H9 (cell line): ENCODE data around the gene KCNA3. TPM values are rescaled to one million over a fixed set of nuclear protein-coding genes. Genes with fewer than 3 reads are reported as not detected.

Experiments used
- DNase-seq: peaks from one replicate; pipeline ENCODE4 v3.0.0-alpha.2; 2017
- H2AFZ ChIP-seq: one replicate; pipeline ENCODE4 v1.6.1; 2013; ENCODE audit warnings: mild to moderate bottlenecking, low read length, control low read depth, moderate library complexity
- H2AK5ac ChIP-seq: 2 replicates; pipeline ENCODE4 v1.6.1; 2013; ENCODE audit warnings: low read length, control low read depth, mixed read lengths; ENCODE audit not compliant: insufficient read length
- H2BK120ac ChIP-seq: one replicate; pipeline ENCODE4 v1.6.1; 2013; ENCODE audit warnings: low read depth, mild to moderate bottlenecking, low read length, control low read depth, inconsistent platforms; ENCODE audit not compliant: poor library complexity, severe bottlenecking
- H2BK12ac ChIP-seq: 2 replicates; pipeline ENCODE4 v1.6.1; 2013; ENCODE audit warnings: low read length, control low read depth, mixed read lengths, low read depth; ENCODE audit not compliant: insufficient read length
- H2BK15ac ChIP-seq: 2 replicates; pipeline ENCODE4 v1.6.1; 2013; ENCODE audit warnings: low read depth, low read length, control low read depth
- H2BK20ac ChIP-seq: one replicate; pipeline ENCODE4 v1.6.1; 2013; ENCODE audit warnings: low read depth, mild to moderate bottlenecking, low read length, control low read depth, inconsistent platforms; ENCODE audit not compliant: poor library complexity, severe bottlenecking
- H2BK5ac ChIP-seq: 2 replicates; pipeline ENCODE4 v1.6.1; 2013; ENCODE audit warnings: low read length, control low read depth, mixed read lengths; ENCODE audit not compliant: insufficient read length
- H3K14ac ChIP-seq: 2 replicates; pipeline ENCODE4 v1.6.1; 2013; ENCODE audit warnings: low read length, control low read depth; ENCODE audit not compliant: insufficient read depth
- H3K18ac ChIP-seq: 2 replicates; pipeline ENCODE4 v1.6.1; 2013; ENCODE audit warnings: low read depth, mild to moderate bottlenecking, mixed read lengths, low read length, control low read depth; ENCODE audit not compliant: insufficient read length
- H3K23ac ChIP-seq: 2 replicates; pipeline ENCODE4 v1.6.1; 2013; ENCODE audit warnings: low read length, control low read depth, mixed read lengths, low read depth; ENCODE audit not compliant: insufficient read length
- H3K23me2 ChIP-seq: 2 replicates; pipeline ENCODE4 v1.6.1; 2013; ENCODE audit warnings: low read depth, mild to moderate bottlenecking, mixed read lengths, low read length, control low read depth; ENCODE audit not compliant: insufficient read length, poor library complexity, severe bottlenecking
- H3K27ac ChIP-seq: 2 replicates; pipeline ENCODE4 v1.5.1; 2013; ENCODE audit warnings: low read length, control low read depth, mixed read lengths, low read depth; ENCODE audit not compliant: insufficient read length
- H3K27me3 ChIP-seq: 2 replicates; pipeline ENCODE4 v1.6.1; 2013; ENCODE audit warnings: low read length, control low read depth, inconsistent platforms; ENCODE audit not compliant: insufficient read depth
- H3K4ac ChIP-seq: 2 replicates; pipeline ENCODE4 v1.6.1; 2013; ENCODE audit warnings: low read depth, mild to moderate bottlenecking, control low read depth, inconsistent platforms, low read length, moderate library complexity
- H3K4me1 ChIP-seq: 2 replicates; pipeline ENCODE4 v1.6.1; 2013; ENCODE audit warnings: low read length, control low read depth, inconsistent platforms; ENCODE audit not compliant: insufficient read depth
- H3K4me2 ChIP-seq: 2 replicates; pipeline ENCODE4 v1.6.1; 2013; ENCODE audit warnings: low read length, control low read depth, mixed read lengths; ENCODE audit not compliant: insufficient read length, insufficient read depth
- H3K56ac ChIP-seq: 2 replicates; pipeline ENCODE4 v1.6.1; 2013; ENCODE audit warnings: low read depth, mild to moderate bottlenecking, mixed read lengths, low read length, control low read depth; ENCODE audit not compliant: insufficient read length
- H3K79me1 ChIP-seq: 2 replicates; pipeline ENCODE4 v1.6.1; 2013; ENCODE audit warnings: low read depth, mild to moderate bottlenecking, moderate library complexity, low read length, control low read depth, inconsistent platforms; ENCODE audit not compliant: insufficient read depth, poor library complexity, severe bottlenecking
- H3K79me2 ChIP-seq: 2 replicates; pipeline ENCODE4 v1.6.1; 2013; ENCODE audit warnings: low read length, control low read depth, inconsistent platforms; ENCODE audit not compliant: insufficient read depth
- H3K9ac ChIP-seq: 2 replicates; pipeline ENCODE4 v1.6.1; 2013; ENCODE audit warnings: low read length, control low read depth, mixed read lengths; ENCODE audit not compliant: insufficient read length; ENCODE audit errors: extremely low read depth
- H3K9me3 ChIP-seq: one replicate; pipeline ENCODE4 v1.6.1; 2013; ENCODE audit warnings: low read depth, low read length, inconsistent platforms; ENCODE audit not compliant: control insufficient read depth
- H3T11ph ChIP-seq: one replicate; pipeline ENCODE4 v1.6.1; 2013; ENCODE audit warnings: mild to moderate bottlenecking, low read length, control low read depth, inconsistent platforms
- H4K20me1 ChIP-seq: one replicate; pipeline ENCODE4 v1.6.1; 2013; ENCODE audit not compliant: control insufficient read depth, insufficient read length, insufficient read depth
- H4K5ac ChIP-seq: 2 replicates; pipeline ENCODE4 v1.6.1; 2013; ENCODE audit warnings: low read depth, mild to moderate bottlenecking, mixed read lengths, low read length, control low read depth; ENCODE audit not compliant: insufficient read length
- H4K8ac ChIP-seq: replicated peaks from 2 replicates; pipeline ENCODE4 v1.6.1; 2013; ENCODE audit warnings: low read length, control low read depth, mixed read lengths, low read depth; ENCODE audit not compliant: insufficient read length
- H4K91ac ChIP-seq: 2 replicates; pipeline ENCODE4 v1.6.1; 2013; ENCODE audit warnings: low read depth, mild to moderate bottlenecking, moderate library complexity, mixed read lengths, low read length, control low read depth; ENCODE audit not compliant: insufficient read length
- H3K27ac Mint-ChIP-seq, 3 experiments: 2 replicates in 2 of 3; 3 replicates in 1 of 3; pipeline ENCODE4 v1.8.0; 2020 to 2021; ENCODE audit warnings: mixed read lengths in 3 of 3, mild to moderate bottlenecking in 1 of 3, moderate library complexity in 1 of 3
- H3K27me3 Mint-ChIP-seq: 2 replicates; pipeline ENCODE4 v1.8.0; 2021; ENCODE audit warnings: low read depth, mild to moderate bottlenecking, moderate library complexity, mixed read lengths
- H3K36me3 Mint-ChIP-seq, 3 experiments: 2 replicates in 2 of 3; 3 replicates in 1 of 3; pipeline ENCODE4 v1.8.0; 2020 to 2021; ENCODE audit warnings: low read depth in 3 of 3, mixed read lengths in 3 of 3; ENCODE audit not compliant: insufficient read depth in 1 of 3
- H3K4me1 Mint-ChIP-seq, 2 experiments: 2 replicates each; pipeline ENCODE4 v1.8.0; 2020; ENCODE audit warnings: mixed read lengths in 2 of 2
- H3K4me3 Mint-ChIP-seq, 2 experiments: 2 replicates in 1 of 2; 3 replicates in 1 of 2; pipeline ENCODE4 v1.8.0; 2020 to 2021; ENCODE audit warnings: mild to moderate bottlenecking in 2 of 2, mixed read lengths in 2 of 2, moderate library complexity in 1 of 2
- H3K9me3 Mint-ChIP-seq, 2 experiments: 2 replicates in 1 of 2; 3 replicates in 1 of 2; pipeline ENCODE4 v1.8.0; 2020; ENCODE audit warnings: mild to moderate bottlenecking in 2 of 2, mixed read lengths in 2 of 2, moderate library complexity in 1 of 2
- WGBS: extraction: QIAGEN DNeasy Blood & Tissue Kit; methylation state at CpG from one replicate; pipeline ENCODE4 v1.1.7; 2013; ENCODE audit warnings: missing lambda C conversion rate, low lambda C conversion rate, mixed read lengths; ENCODE audit not compliant: insufficient read length; ENCODE audit errors: extremely low coverage; 5-methylcytosine and 5-hydroxymethylcytosine counted together
- total RNA-seq: library from RNA; stranded (reverse); gene quantifications from 2 replicates; pipeline ENCODE4 v1.2.1, GENCODE V29; 2021
- TF ChIP-seq, protein P1 (sequence below): fragments of 200-600 bp; sonication (generic); conservative IDR thresholded peaks from 3 replicates; pipeline ENCODE4 v1.8.0; 2021; ENCODE audit warnings: antibody characterized with exemption, mild to moderate bottlenecking

KCNA3 gene
- total RNA-seq, 1 experiment from 2014 or later, result 0.92 TPM

DNA sequence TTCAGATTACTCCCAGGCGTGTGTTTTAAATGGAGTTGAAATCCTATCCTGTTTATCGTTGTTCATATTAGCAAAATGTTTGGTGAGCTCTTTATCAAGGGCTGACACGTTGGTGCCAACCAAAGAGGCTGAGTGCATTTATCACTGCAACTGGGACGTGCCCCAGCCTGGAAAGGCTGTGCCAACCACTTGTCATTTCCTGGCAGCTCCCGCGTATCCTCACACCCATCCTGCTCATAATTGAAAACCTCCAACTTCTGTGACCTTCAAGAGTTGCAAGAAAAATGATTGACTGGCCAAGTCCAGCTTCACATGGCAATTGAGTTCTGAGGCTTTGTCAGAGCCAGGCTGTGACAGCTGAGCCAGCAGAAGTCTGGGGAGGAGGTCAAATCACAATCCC lies 43.7 kb upstream of the KCNA3 start:
- no peak overlapping the region for H2AFZ ChIP-seq
- H3K4me1 ChIP-seq, result no peaks in the 10 kb centered on the region
- no peak overlapping the region for H3K9ac ChIP-seq
- H3K9me3 ChIP-seq, result no peaks in the 10 kb centered on the region
- H3K4me1 Mint-ChIP-seq, result peaks cover 0 to 5% of the 10 kb centered on the region in 2 experiments; a peak in 2 of 4 replicates
- no peak overlapping the region for H3K18ac ChIP-seq
- no peaks in the 10 kb centered on the region for H3K36me3 Mint-ChIP-seq
- H3K27ac ChIP-seq, result no peak overlapping the region
- no peak overlapping the region for H3K4me2 ChIP-seq
- no peak overlapping the region for H4K5ac ChIP-seq
- no peak overlapping the region for H3K14ac ChIP-seq
- no peak overlapping the region for H2AK5ac ChIP-seq
- peaks cover 24% of the 10 kb centered on the region for H3K27me3 Mint-ChIP-seq
- H3K23me2 ChIP-seq, result no peaks in the 10 kb centered on the region
- no peak overlapping the region for H3K56ac ChIP-seq
- TF ChIP-seq, protein P1, sequence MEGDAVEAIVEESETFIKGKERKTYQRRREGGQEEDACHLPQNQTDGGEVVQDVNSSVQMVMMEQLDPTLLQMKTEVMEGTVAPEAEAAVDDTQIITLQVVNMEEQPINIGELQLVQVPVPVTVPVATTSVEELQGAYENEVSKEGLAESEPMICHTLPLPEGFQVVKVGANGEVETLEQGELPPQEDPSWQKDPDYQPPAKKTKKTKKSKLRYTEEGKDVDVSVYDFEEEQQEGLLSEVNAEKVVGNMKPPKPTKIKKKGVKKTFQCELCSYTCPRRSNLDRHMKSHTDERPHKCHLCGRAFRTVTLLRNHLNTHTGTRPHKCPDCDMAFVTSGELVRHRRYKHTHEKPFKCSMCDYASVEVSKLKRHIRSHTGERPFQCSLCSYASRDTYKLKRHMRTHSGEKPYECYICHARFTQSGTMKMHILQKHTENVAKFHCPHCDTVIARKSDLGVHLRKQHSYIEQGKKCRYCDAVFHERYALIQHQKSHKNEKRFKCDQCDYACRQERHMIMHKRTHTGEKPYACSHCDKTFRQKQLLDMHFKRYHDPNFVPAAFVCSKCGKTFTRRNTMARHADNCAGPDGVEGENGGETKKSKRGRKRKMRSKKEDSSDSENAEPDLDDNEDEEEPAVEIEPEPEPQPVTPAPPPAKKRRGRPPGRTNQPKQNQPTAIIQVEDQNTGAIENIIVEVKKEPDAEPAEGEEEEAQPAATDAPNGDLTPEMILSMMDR, result no peak
- DNase-seq, result no peak
- H3K27ac Mint-ChIP-seq, result no peak overlapping the region
- H3K4me3 Mint-ChIP-seq, result no peak overlapping the region
- no peak overlapping the region for H4K91ac ChIP-seq
- H3K27me3 ChIP-seq, result no peaks in the 10 kb centered on the region
- no peak overlapping the region for H2BK12ac ChIP-seq
- H3K9me3 Mint-ChIP-seq, result no peaks in the 10 kb centered on the region
- no peak overlapping the region for H3T11ph ChIP-seq
- WGBS, result no CpG with 5 or more reads among the region's 6 CpGs
- no peaks in the 10 kb centered on the region for H4K20me1 ChIP-seq
- no peaks in the 10 kb centered on the region for H3K79me1 ChIP-seq
- H2BK20ac ChIP-seq, result no peak overlapping the region
- H3K23ac ChIP-seq, result no peak overlapping the region
- no peak overlapping the region for H4K8ac ChIP-seq
- H2BK120ac ChIP-seq, result no peak overlapping the region
- no peak overlapping the region for H2BK5ac ChIP-seq
- H3K4ac ChIP-seq, result no peak overlapping the region
- H3K79me2 ChIP-seq, result no peaks in the 10 kb centered on the region
- H2BK15ac ChIP-seq, result no peak overlapping the region
